Uterus (tissue), 2 donors: ENCODE data around the gene RPL21.
"Not testable (repeated sequence)": the region's sequence is repeated elsewhere in the genome, so short reads cannot be mapped to it uniquely, and the experiment has no call there.

Source experiments
- POLR2A ChIP-seq, 2 donors: fragments of 450-650 bp; IDR thresholded peaks; one replicate each; pipeline ENCODE4 v1.6.1; 2016; ENCODE audit warnings: antibody characterized with exemption in 2 of 2, mild to moderate bottlenecking in 1 of 2, moderate library complexity in 1 of 2
- TF ChIP-seq, protein P1 (sequence below), 4 experiments: fragments of 200-600 bp in 2 of 4; fragments of 450-650 bp in 2 of 4; sonication (generic) in 2 of 4; IDR thresholded peaks; one replicate each; pipeline ENCODE4 v1.5.1; 2016 to 2019; ENCODE audit warnings: antibody characterized with exemption in 4 of 4, mild to moderate bottlenecking in 2 of 4, moderate library complexity in 1 of 4

DNA sequence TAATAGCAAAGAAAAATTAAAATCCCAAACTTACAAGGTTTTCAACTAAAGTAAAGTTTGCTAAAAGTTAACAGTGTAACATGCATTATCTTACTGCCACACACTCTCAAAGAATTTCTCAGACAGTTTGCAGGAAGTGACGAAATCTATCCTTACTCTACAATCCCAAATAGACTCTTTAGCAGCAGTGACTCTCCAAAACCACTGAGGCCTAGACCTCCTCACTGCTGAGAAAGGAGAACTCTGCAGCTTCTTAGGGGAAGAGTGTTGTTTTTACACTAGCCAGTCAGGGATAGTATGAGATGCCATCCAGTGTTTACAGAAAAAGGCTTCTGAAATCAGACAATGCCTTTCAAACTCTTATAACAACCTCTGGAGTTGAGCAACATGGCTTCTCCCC is 32.5 kb upstream of the RPL21 start:
- TF ChIP-seq POLR2A (IDR thresholded peaks at IDR 0.05) = not testable (repeated sequence)
- TF ChIP-seq, protein P1, sequence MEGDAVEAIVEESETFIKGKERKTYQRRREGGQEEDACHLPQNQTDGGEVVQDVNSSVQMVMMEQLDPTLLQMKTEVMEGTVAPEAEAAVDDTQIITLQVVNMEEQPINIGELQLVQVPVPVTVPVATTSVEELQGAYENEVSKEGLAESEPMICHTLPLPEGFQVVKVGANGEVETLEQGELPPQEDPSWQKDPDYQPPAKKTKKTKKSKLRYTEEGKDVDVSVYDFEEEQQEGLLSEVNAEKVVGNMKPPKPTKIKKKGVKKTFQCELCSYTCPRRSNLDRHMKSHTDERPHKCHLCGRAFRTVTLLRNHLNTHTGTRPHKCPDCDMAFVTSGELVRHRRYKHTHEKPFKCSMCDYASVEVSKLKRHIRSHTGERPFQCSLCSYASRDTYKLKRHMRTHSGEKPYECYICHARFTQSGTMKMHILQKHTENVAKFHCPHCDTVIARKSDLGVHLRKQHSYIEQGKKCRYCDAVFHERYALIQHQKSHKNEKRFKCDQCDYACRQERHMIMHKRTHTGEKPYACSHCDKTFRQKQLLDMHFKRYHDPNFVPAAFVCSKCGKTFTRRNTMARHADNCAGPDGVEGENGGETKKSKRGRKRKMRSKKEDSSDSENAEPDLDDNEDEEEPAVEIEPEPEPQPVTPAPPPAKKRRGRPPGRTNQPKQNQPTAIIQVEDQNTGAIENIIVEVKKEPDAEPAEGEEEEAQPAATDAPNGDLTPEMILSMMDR (IDR thresholded peaks at IDR 0.05) = not testable (repeated sequence)
